Esophagus squamous epithelium (tissue), 5 donors: ENCODE results near the gene SLC30A7. TPM values are rescaled to one million over a fixed set of nuclear protein-coding genes. Genes with fewer than 3 reads are reported as not detected.

Experiments
- DNase-seq: peaks from one replicate; lab custom pipeline; 2025; lab: John Stamatoyannopoulos, UW
- H3K27ac ChIP-seq, 4 donors: fragments of 200-600 bp; sonication (generic); one replicate each; pipeline ENCODE4 v1.5.1; 2016 to 2019; ENCODE audit warnings: mild to moderate bottlenecking in 1 of 4
- H3K27me3 ChIP-seq, 4 donors: fragments of 200-600 bp; sonication (generic); 1 replicate in 3 of 4; 2 replicates in 1 of 4; pipeline versions ENCODE4 v1.5.1 to v1.6.0; 2017 to 2021; ENCODE audit warnings: antibody characterized with exemption in 1 of 4
- H3K36me3 ChIP-seq, 3 donors: fragments of 200-600 bp; sonication (generic); one replicate each; pipeline ENCODE4 v1.5.1; 2016 to 2019
- H3K4me1 ChIP-seq, 3 donors: fragments of 200-600 bp; sonication (generic); one replicate each; pipeline ENCODE4 v1.5.1; 2017 to 2019
- H3K4me3 ChIP-seq, 4 donors: fragments of 200-600 bp; sonication (generic); 1 replicate in 3 of 4; 2 replicates in 1 of 4; pipeline ENCODE4 v1.5.1; 2016 to 2019; ENCODE audit warnings: mild to moderate bottlenecking in 2 of 4, moderate library complexity in 1 of 4
- H3K9me3 ChIP-seq, 3 donors: fragments of 200-600 bp; sonication (generic); one replicate each; pipeline ENCODE4 v1.5.1; 2016 to 2019
- POLR2A ChIP-seq, 4 donors: fragments of 450-650 bp; IDR thresholded peaks; one replicate each; pipeline ENCODE4 v1.6.1; 2017; ENCODE audit warnings: antibody characterized with exemption in 4 of 4, mild to moderate bottlenecking in 4 of 4, moderate library complexity in 3 of 4
- WGBS, 2 donors: methylation state at CpG; one replicate each; pipeline ENCODE4 v1.1.5; 2018; 5-methylcytosine and 5-hydroxymethylcytosine counted together
- intact Hi-C: fragments of 100-400 bp; cut with DNase I; formaldehyde crosslinking; loops from one replicate; pipeline ENCODE4 v1.15.0; 2022
- total RNA-seq, 4 donors: library from RNA; depleted of rRNA; stranded (reverse); fragments of >200 nt; gene quantifications; one replicate each; pipeline ENCODE4 v1.1.0, GENCODE V29; 2016
- TF ChIP-seq, protein P1 (sequence below), 6 experiments: fragments of 450-650 bp in 4 of 6; fragments of 200-600 bp in 2 of 6; sonication (generic) in 2 of 6; IDR thresholded peaks; one replicate each; pipeline ENCODE4 v1.5.1; 2016 to 2019; ENCODE audit warnings: antibody characterized with exemption in 6 of 6, mild to moderate bottlenecking in 4 of 6, moderate library complexity in 4 of 6
- donor health status: DM: yes; HTN: yes; CAD: no.

Gene SLC30A7
- total RNA-seq, 4 donors from 2014 or later, result 9.0 to 22.1 (median 16.5) TPM

GRCh38 chr1:100868364-100868995 is 27.4 kb upstream of the SLC30A7 start:
- Histone ChIP-seq H3K4me3 (no peak overlapping the region), H3K27me3 (no peaks in the 10 kb centered on the region), H3K36me3 (no peaks in the 10 kb centered on the region), H3K9me3 (no peaks in the 10 kb centered on the region), H3K27ac (no peak overlapping the region), H3K4me1 (peaks cover 0 to 5% (median 0%) of the 10 kb centered on the region in 3 donors)
- intact Hi-C loops, result loop anchor here (5.0 kb wide), 1 partner anchor 401 kb away; no protein-coding TSS in a partner anchor
- WGBS, 2 donors, result 14 to 15% methylated on average over 7 of the region's 7 CpGs
- DNase-seq, result no peak
- TF ChIP-seq, protein P1, sequence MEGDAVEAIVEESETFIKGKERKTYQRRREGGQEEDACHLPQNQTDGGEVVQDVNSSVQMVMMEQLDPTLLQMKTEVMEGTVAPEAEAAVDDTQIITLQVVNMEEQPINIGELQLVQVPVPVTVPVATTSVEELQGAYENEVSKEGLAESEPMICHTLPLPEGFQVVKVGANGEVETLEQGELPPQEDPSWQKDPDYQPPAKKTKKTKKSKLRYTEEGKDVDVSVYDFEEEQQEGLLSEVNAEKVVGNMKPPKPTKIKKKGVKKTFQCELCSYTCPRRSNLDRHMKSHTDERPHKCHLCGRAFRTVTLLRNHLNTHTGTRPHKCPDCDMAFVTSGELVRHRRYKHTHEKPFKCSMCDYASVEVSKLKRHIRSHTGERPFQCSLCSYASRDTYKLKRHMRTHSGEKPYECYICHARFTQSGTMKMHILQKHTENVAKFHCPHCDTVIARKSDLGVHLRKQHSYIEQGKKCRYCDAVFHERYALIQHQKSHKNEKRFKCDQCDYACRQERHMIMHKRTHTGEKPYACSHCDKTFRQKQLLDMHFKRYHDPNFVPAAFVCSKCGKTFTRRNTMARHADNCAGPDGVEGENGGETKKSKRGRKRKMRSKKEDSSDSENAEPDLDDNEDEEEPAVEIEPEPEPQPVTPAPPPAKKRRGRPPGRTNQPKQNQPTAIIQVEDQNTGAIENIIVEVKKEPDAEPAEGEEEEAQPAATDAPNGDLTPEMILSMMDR (IDR thresholded peaks at IDR 0.05), result peak; percentile 28 to 75 (median 64)
- TF ChIP-seq POLR2A (IDR thresholded peaks at IDR 0.05), result no peak

- WGBS, 2 donors, result 78 to 79% methylated on average over 2 of the region's 2 CpGs
These were observed 25.9 kb upstream of the SLC30A7 start for GRCh38 chr1:100869996-100870395.

DNA sequence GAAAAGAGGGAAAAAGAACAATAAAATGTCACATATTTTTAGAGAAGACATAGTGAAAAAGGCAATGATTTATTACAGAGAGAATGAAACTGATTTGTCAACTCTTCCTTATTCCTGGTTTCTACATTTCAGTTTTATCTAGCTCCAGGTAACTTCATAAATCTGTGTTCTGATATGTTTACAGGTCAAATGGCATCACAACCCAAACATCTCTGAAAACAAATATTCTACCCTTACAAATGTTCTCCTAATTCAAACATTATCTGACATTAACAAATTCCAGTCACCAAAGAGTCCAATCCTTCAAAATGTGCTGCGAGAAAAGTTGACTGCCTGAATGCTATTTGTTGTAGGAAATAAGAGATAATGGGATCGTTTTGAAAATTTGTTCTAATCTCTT is 21.5 kb upstream of the SLC30A7 start:
- H3K27ac ChIP-seq, result no peak overlapping the region
- no peak for TF ChIP-seq POLR2A (IDR thresholded peaks at IDR 0.05)
- TF ChIP-seq, protein P1 (IDR thresholded peaks at IDR 0.05), result no peak
- no peaks in the 10 kb centered on the region for H3K27me3 ChIP-seq
- H3K4me3 ChIP-seq, result no peak overlapping the region
- H3K36me3 ChIP-seq, result no peaks in the 10 kb centered on the region
- no peak for DNase-seq
- WGBS, 2 donors, result 79 to 80% methylated on average over 2 of the region's 2 CpGs
- no peaks in the 10 kb centered on the region for H3K4me1 ChIP-seq
- intact Hi-C loops, result no loop called here
- no peaks in the 10 kb centered on the region for H3K9me3 ChIP-seq

More at GRCh38 chr1:100869996-100870395, 25.9 kb upstream of the SLC30A7 start:
- Histone ChIP-seq H3K36me3 (no peaks in the 10 kb centered on the region), H3K4me1 (peaks cover 0 to 5% (median 0%) of the 10 kb centered on the region in 3 donors), H3K27me3 (no peaks in the 10 kb centered on the region), H3K4me3 (no peak overlapping the region), H3K27ac (no peak overlapping the region), H3K9me3 (no peaks in the 10 kb centered on the region)
- intact Hi-C loops, result loop anchor here (5.0 kb wide), 1 partner anchor 403 kb away; no protein-coding TSS in a partner anchor
- DNase-seq, result no peak
- TF ChIP-seq POLR2A (IDR thresholded peaks at IDR 0.05), result no peak
- TF ChIP-seq, protein P1 (IDR thresholded peaks at IDR 0.05), result no peak

GRCh38 chr1:100875228-100875627 is 20.7 kb upstream of the SLC30A7 start:
- Histone ChIP-seq H3K9me3 (no peaks in the 10 kb centered on the region), H3K36me3 (no peaks in the 10 kb centered on the region), H3K27me3 (no peaks in the 10 kb centered on the region), H3K4me3 (no peak overlapping the region), H3K4me1 (no peaks in the 10 kb centered on the region), H3K27ac (no peak overlapping the region)
- DNase-seq, result no peak
- 78 to 85% methylated on average over 3 of the region's 3 CpGs for WGBS, 2 donors
- TF ChIP-seq, protein P1 (IDR thresholded peaks at IDR 0.05), result no peak
- no peak for TF ChIP-seq POLR2A (IDR thresholded peaks at IDR 0.05)
- intact Hi-C loops, result no loop called here

- intact Hi-C loops, result no loop called here
- Histone ChIP-seq H3K27me3 (no peaks in the 10 kb centered on the region), H3K27ac (no peak overlapping the region), H3K9me3 (no peaks in the 10 kb centered on the region), H3K36me3 (no peaks in the 10 kb centered on the region), H3K4me1 (no peaks in the 10 kb centered on the region), H3K4me3 (no peak overlapping the region)
- no peak for DNase-seq
- no peak for TF ChIP-seq POLR2A (IDR thresholded peaks at IDR 0.05)
- TF ChIP-seq, protein P1 (IDR thresholded peaks at IDR 0.05), result no peak
These were observed 19.6 kb upstream of the SLC30A7 start for GRCh38 chr1:100876291-100876690.
